ENCODE results near the gene CCDC88B. TPM values are rescaled to one million over a fixed set of nuclear protein-coding genes. Genes with fewer than 3 reads are reported as not detected.

Gene CCDC88B
- total RNA-seq, 2 experiments from 2014 or later, result 103 to 127 TPM

DNA sequence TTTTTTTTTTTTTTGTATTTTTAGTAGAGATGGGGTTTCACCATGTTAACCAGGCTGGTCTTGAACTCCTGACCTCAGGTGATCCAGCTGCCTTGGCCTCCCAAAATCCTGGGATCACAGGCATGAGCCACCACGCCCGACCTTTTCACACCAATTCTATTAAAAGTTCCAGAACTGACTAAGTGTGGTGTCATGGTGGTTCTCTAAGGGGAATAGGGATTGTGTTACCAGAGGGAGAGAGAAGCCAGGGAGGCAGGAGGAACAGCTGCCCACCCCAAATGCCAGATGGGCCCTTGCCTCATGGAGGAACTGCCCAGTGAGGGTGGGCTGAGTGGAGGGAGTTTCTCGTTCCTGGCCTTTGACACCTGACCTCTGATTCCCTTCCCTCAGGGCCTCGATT is 24.9 kb downstream of the CCDC88B start:
- Mint-ChIP-seq H3K27me3 (no peaks in the 10 kb centered on the region), H3K4me1 (peaks cover 24% of the 10 kb centered on the region), H3K27ac (no peak overlapping the region), H3K9me3 (no peaks in the 10 kb centered on the region), H3K4me3 (no peak overlapping the region), H3K36me3 (ENCODE audit: low read depth) (peaks cover 53% of the 10 kb centered on the region)
- ChIA-PET CTCF (no interaction called here), POLR2A (no interaction called here)
- no peak for DNase-seq

GRCh38 chr11:64366751-64367150 is 26.7 kb downstream of the CCDC88B start:
- H3K27me3 Mint-ChIP-seq, result no peaks in the 10 kb centered on the region
- DNase-seq, result no peak
- peaks cover 9% of the 10 kb centered on the region for H3K4me1 Mint-ChIP-seq
- peaks cover 45% of the 10 kb centered on the region for H3K36me3 Mint-ChIP-seq (ENCODE audit: low read depth)
- CTCF ChIA-PET, result interaction anchor here (0.6 kb wide), 1 partner anchor 284 kb away, joined by 3 read pairs; no protein-coding TSS in a partner anchor
- no peak overlapping the region for H3K4me3 Mint-ChIP-seq
- POLR2A ChIA-PET, result no interaction called here
- H3K9me3 Mint-ChIP-seq, result no peaks in the 10 kb centered on the region
- H3K27ac Mint-ChIP-seq, result no peak overlapping the region

DNA sequence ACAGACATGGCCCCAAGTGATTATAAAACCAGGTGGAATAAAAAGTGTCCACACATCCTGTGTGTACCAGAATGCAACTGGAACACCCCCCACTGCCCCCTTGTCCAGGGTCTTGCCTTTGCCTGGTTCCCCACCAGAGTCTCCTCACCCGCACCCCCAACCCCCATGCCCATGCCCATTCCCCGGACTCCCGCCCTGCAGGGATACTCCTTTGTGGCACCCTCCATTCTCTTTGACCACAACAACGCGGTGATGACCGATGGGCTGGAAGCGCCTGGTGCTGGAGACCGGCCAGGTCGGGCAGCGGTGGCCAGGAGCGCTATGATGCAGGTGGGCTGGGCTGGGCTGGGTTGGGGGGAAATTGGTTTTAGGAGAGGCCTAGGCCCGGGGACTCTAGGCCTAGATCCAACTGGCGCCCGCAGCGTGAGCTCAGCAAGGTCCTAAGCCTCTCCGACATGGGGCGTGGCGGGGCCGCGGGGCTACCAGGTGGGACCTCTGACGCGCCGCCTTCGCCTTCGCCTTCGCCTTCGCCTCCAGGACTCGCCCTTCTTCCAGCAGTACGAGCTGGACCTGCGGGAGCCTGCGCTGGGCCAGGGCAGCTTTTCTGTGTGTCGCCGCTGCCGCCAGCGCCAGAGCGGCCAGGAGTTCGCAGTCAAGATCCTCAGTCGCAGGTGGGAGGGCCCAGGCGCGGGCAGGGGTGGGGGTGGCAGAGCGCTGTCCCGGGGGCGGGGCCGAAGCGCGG is 28.1 kb downstream of the CCDC88B start:
- H3K27ac Mint-ChIP-seq, result no peak overlapping the region
- no peak for DNase-seq
- H3K9me3 Mint-ChIP-seq, result no peaks in the 10 kb centered on the region
- peaks cover 35% of the 10 kb centered on the region for H3K36me3 Mint-ChIP-seq (ENCODE audit: low read depth)
- peaks cover 3% of the 10 kb centered on the region for H3K4me1 Mint-ChIP-seq
- ChIA-PET POLR2A (no interaction called here), CTCF (interaction anchor here (0.7 to 0.8 kb wide), 3 partner anchors 10 to 368 kb away, joined by 3 read pairs; no protein-coding TSS in a partner anchor)
- no peaks in the 10 kb centered on the region for H3K27me3 Mint-ChIP-seq
- no peak overlapping the region for H3K4me3 Mint-ChIP-seq

GRCh38 chr11:64368673-64369074 is 28.7 kb downstream of the CCDC88B start:
- no peak for DNase-seq
- Mint-ChIP-seq H3K4me1 (peaks cover 3% of the 10 kb centered on the region), H3K36me3 (ENCODE audit: low read depth) (peaks cover 32% of the 10 kb centered on the region), H3K4me3 (no peak overlapping the region), H3K27ac (no peak overlapping the region), H3K9me3 (no peaks in the 10 kb centered on the region), H3K27me3 (no peaks in the 10 kb centered on the region)
- POLR2A ChIA-PET, result no interaction called here
- CTCF ChIA-PET, result interaction anchor here (0.8 to 1.9 kb wide), 3 partner anchors 8 to 162 kb away, joined by 3 to 5 read pairs (median 3); no protein-coding TSS in a partner anchor

- no peak overlapping the region for H3K27ac Mint-ChIP-seq
- H3K36me3 Mint-ChIP-seq (ENCODE audit: low read depth), result peaks cover 27% of the 10 kb centered on the region
- H3K4me1 Mint-ChIP-seq, result no peaks in the 10 kb centered on the region
- no peaks in the 10 kb centered on the region for H3K27me3 Mint-ChIP-seq
- ChIA-PET CTCF (interaction anchor here (1.9 kb wide), 1 partner anchor 9 kb away, joined by 5 read pairs; no protein-coding TSS in a partner anchor), POLR2A (no interaction called here)
- H3K9me3 Mint-ChIP-seq, result no peaks in the 10 kb centered on the region
- no peak for DNase-seq
- H3K4me3 Mint-ChIP-seq, result no peak overlapping the region
Observed at GRCh38 chr11:64369440-64370421, 29.7 kb downstream of the CCDC88B start.

DNA sequence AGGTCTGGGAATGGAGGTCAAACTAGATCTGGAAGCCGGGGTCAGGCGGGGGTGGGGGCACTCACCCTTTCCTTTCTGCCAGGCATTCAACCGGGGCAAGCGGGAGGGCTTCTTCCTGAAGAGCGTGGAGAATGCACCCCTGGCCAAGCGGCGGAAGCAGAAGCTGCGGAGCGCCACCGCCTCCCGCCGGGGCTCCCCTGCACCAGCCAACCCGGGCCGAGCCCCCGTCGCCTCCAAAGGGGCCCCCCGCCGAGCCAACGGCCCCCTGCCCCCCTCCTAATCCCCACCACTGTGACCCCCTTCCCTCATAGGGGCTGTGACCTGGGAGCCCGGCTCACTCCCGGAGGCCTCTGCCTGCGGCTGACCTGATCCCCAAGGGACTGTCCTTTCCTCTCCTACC is 31.2 kb downstream of the CCDC88B start:
- no peaks in the 10 kb centered on the region for H3K9me3 Mint-ChIP-seq
- peaks cover 18% of the 10 kb centered on the region for H3K36me3 Mint-ChIP-seq (ENCODE audit: low read depth)
- no peaks in the 10 kb centered on the region for H3K27me3 Mint-ChIP-seq
- no peak overlapping the region for H3K4me3 Mint-ChIP-seq
- H3K27ac Mint-ChIP-seq, result no peak overlapping the region
- no peak for DNase-seq
- no peaks in the 10 kb centered on the region for H3K4me1 Mint-ChIP-seq
- ChIA-PET POLR2A (no interaction called here), CTCF (no interaction called here)

DNA sequence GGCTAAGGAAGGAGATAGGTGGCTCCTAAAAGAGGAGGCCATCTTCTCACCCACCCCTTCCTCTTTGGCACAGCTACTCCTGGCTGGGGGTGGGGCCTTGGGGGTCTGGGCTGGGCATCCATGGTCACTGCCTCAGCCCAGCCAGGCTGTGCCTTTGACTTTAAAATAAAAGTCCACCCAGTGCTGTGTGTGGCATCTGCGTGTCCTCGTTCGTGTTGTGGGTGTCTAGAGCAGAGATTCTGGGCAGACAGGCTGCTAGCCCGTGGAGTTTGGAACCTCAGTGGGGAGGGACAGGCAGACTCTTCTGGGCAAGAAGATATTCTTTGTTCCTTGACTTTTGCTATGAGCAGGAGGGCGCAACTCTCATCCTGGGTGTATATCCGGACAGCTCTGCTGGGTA is 32.0 kb downstream of the CCDC88B start:
- Mint-ChIP-seq H3K36me3 (ENCODE audit: low read depth) (peaks cover 12% of the 10 kb centered on the region), H3K4me1 (no peaks in the 10 kb centered on the region), H3K4me3 (no peak overlapping the region), H3K27ac (no peak overlapping the region), H3K9me3 (no peaks in the 10 kb centered on the region), H3K27me3 (no peaks in the 10 kb centered on the region)
- ChIA-PET CTCF (no interaction called here), POLR2A (no interaction called here)
- no peak for DNase-seq

GRCh38 chr11:64372802-64373597 is 33.0 kb downstream of the CCDC88B start:
- peaks cover 12% of the 10 kb centered on the region for H3K36me3 Mint-ChIP-seq (ENCODE audit: low read depth)
- no peak overlapping the region for H3K27ac Mint-ChIP-seq
- ChIA-PET CTCF (no interaction called here), POLR2A (no interaction called here)
- no peaks in the 10 kb centered on the region for H3K9me3 Mint-ChIP-seq
- no peak overlapping the region for H3K4me3 Mint-ChIP-seq
- H3K27me3 Mint-ChIP-seq, result no peaks in the 10 kb centered on the region
- H3K4me1 Mint-ChIP-seq, result no peaks in the 10 kb centered on the region
- no peak for DNase-seq

GRCh38 chr11:64373598-64373974 is 33.6 kb downstream of the CCDC88B start:
- no peak for DNase-seq
- Mint-ChIP-seq H3K27ac (no peak overlapping the region), H3K9me3 (no peaks in the 10 kb centered on the region), H3K4me1 (no peaks in the 10 kb centered on the region), H3K27me3 (no peaks in the 10 kb centered on the region), H3K4me3 (no peak overlapping the region), H3K36me3 (ENCODE audit: low read depth) (peaks cover 11% of the 10 kb centered on the region)
- CTCF ChIA-PET, result no interaction called here
- POLR2A ChIA-PET, result no interaction called here

DNA sequence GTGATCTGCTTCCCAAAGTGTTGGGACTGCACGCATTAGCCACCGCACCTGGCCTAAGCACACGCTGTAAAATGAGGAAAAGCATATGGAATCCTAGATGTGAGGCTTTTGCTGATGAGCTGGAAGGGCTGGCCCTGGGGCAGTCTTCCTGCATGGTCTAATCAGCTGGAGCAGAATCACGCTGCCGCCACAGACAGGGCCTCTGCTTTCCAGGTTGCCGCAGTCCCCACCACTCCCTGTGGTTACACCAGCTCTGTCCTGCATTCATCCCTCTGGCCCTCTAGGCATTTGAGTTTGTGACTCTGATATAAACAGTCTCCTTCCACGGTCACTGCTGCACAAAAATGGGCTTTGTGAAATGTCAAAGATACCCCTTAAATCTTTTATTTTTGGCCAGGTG is 36.1 kb downstream of the CCDC88B start:
- CTCF ChIA-PET, result interaction anchor here (1.3 kb wide), 1 partner anchor 17 kb away, joined by 3 read pairs; the partner anchor contains the start of gene RPS6KA4
- POLR2A ChIA-PET, result no interaction called here
- H3K4me1 Mint-ChIP-seq, result no peaks in the 10 kb centered on the region
- H3K27me3 Mint-ChIP-seq, result no peaks in the 10 kb centered on the region
- no peak overlapping the region for H3K27ac Mint-ChIP-seq
- H3K9me3 Mint-ChIP-seq, result no peaks in the 10 kb centered on the region
- H3K4me3 Mint-ChIP-seq, result no peak overlapping the region
- no peaks in the 10 kb centered on the region for H3K36me3 Mint-ChIP-seq (ENCODE audit: low read depth)
- no peak for DNase-seq

- ChIA-PET CTCF (no interaction called here), POLR2A (no interaction called here)
- H3K27ac Mint-ChIP-seq, result no peak overlapping the region
- H3K36me3 Mint-ChIP-seq (ENCODE audit: low read depth), result no peaks in the 10 kb centered on the region
- H3K9me3 Mint-ChIP-seq, result no peaks in the 10 kb centered on the region
- no peak overlapping the region for H3K4me3 Mint-ChIP-seq
- no peak for DNase-seq
- H3K4me1 Mint-ChIP-seq, result no peaks in the 10 kb centered on the region
- H3K27me3 Mint-ChIP-seq, result no peaks in the 10 kb centered on the region
Observed at GRCh38 chr11:64378335-64378880, 38.4 kb downstream of the CCDC88B start.

DNA sequence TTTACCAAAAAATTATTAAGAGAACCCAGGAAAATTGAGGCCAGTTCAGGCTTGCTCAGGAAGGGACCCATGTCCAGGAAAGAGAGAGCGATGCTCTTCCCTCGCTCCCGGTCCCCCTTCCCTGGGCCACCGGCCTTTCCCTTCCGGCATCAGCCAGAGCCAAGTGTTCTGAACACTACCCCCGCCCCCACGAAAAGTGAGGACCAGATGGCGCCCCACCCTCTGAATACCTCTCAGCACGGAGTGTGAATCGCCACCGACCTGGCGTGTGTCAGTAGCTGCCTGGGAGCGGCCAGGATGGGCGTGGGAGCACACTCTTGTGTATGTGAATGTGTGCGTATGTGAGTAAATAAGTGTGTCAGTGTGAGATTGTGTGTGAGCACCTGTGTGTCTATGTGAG is 39.2 kb downstream of the CCDC88B start:
- Mint-ChIP-seq H3K4me3 (no peak overlapping the region), H3K4me1 (no peaks in the 10 kb centered on the region), H3K36me3 (ENCODE audit: low read depth) (no peaks in the 10 kb centered on the region), H3K27ac (no peak overlapping the region), H3K9me3 (no peaks in the 10 kb centered on the region), H3K27me3 (no peaks in the 10 kb centered on the region)
- CTCF ChIA-PET, result no interaction called here
- POLR2A ChIA-PET, result no interaction called here
- DNase-seq, result no peak

All from activated CD4-positive, alpha-beta T cell treated with anti-CD3 and anti-CD28 coated beads, Interleukin-2, amount 10 ng/mL, durations not matched to agents 7 days and 5 days (primary cell).